ENCODE results near the gene RNF141. TPM values are rescaled to one million over a fixed set of nuclear protein-coding genes. Genes with fewer than 3 reads are reported as not detected.

RNF141 gene
- total RNA-seq: 10 to 100 TPM; 17.6 to 24.4 TPM

GRCh38 chr11:10540915-10541560 is at the start of gene RNF141:
TSS of gene RNF141 (minus strand) at chr11:10541187. CDS start at chr11:10534158, 7,029 bp downstream.

GRCh38 chr11:10568486-10568941 is 27.5 kb upstream of the RNF141 start, which contains the start of gene LYVE1:
TSS of gene LYVE1 (minus strand) at chr11:10568665. CDS start at chr11:10568532, 133 bp downstream.

Other genes with a start within 250 kb of the RNF141 start
- 10 to 100 TPM; 24.0 to 26.2 TPM for gene SBF2, start 247.0 kb downstream of the RNF141 start, total RNA-seq
- 10 to 100 TPM in 1 of 2 donors, 1 to 10 TPM in 1; 10.0 to 21.3 TPM for gene ADM, start 236.1 kb downstream of the RNF141 start, total RNA-seq
- 1 to 10 TPM in 1 of 2 donors, under 1 TPM in 1; 0.33 to 2.1 TPM for gene AMPD3, start 85.9 kb downstream of the RNF141 start, total RNA-seq
- gene LYVE1, start 27.5 kb upstream of the RNF141 start, total RNA-seq: not detected
- gene IRAG1, start 152.6 kb upstream of the RNF141 start, total RNA-seq: under 1 TPM in 1 of 2 donors, not detected in 1; under 0.01 TPM
- 10 to 100 TPM; 22.4 to 29.3 TPM for gene CTR9, start 210.1 kb upstream of the RNF141 start, total RNA-seq